Epithelial cell of esophagus (primary cell): ENCODE measurements around the gene PACS1.

Experiments
- DNase-seq: peaks from one replicate; pipeline ENCODE4 v3.0.0; 2010; ENCODE audit warnings: low read depth
- H3K4me3 ChIP-seq: 2 replicates; pipeline ENCODE4 v1.5.1; 2011; ENCODE audit warnings: mild to moderate bottlenecking, low read length, control low read depth
- TF ChIP-seq, protein P1 (sequence below): IDR thresholded peaks from 2 replicates; pipeline ENCODE4 v1.5.1; 2011; ENCODE audit warnings: low read depth, mild to moderate bottlenecking, low read length, control low read depth, inconsistent platforms; ENCODE audit not compliant: insufficient read depth; ENCODE audit errors: missing control alignments

The PACS1 gene

DNA sequence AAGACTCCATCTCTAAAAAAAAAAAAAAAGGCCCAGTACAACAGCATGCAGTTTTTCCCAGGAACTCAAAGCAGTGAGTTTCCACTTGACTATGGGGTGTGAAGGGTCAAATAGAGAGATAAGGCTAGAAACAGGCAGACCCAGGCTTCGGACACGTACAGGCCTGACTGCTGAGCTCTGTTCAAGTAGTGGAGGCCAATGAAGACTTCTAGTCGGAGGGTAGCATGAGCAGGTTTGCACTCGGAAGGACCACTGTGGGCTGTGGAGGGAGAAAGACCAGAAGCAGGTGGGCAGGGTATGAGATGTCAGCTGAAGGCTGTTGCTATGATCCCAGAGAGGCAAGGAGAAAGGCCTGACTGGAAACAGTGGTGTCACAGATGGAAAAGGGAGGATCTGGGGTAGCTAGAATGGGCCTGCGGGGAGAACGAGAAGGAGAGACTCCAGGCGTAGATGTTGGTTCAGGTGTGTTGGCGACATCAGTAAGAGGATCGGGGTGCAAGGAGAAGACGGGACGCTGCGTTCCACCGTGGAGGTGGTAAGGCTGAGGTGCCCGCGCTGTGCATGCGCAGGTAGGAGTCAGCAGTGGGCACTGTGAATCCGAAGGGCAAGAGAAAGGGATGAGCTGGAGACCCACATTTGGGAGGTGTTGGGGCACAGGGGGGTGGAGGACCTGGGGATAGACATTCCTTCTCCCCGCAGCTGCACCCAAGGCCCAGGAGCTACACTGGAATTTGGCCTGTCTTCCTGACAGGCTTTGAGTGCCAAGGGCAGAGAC, 149.0 kb downstream of the PACS1 start:
- TF ChIP-seq, protein P1, sequence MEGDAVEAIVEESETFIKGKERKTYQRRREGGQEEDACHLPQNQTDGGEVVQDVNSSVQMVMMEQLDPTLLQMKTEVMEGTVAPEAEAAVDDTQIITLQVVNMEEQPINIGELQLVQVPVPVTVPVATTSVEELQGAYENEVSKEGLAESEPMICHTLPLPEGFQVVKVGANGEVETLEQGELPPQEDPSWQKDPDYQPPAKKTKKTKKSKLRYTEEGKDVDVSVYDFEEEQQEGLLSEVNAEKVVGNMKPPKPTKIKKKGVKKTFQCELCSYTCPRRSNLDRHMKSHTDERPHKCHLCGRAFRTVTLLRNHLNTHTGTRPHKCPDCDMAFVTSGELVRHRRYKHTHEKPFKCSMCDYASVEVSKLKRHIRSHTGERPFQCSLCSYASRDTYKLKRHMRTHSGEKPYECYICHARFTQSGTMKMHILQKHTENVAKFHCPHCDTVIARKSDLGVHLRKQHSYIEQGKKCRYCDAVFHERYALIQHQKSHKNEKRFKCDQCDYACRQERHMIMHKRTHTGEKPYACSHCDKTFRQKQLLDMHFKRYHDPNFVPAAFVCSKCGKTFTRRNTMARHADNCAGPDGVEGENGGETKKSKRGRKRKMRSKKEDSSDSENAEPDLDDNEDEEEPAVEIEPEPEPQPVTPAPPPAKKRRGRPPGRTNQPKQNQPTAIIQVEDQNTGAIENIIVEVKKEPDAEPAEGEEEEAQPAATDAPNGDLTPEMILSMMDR = no peak
- no peak for DNase-seq
- H3K4me3 ChIP-seq = no peak overlapping the region

DNA sequence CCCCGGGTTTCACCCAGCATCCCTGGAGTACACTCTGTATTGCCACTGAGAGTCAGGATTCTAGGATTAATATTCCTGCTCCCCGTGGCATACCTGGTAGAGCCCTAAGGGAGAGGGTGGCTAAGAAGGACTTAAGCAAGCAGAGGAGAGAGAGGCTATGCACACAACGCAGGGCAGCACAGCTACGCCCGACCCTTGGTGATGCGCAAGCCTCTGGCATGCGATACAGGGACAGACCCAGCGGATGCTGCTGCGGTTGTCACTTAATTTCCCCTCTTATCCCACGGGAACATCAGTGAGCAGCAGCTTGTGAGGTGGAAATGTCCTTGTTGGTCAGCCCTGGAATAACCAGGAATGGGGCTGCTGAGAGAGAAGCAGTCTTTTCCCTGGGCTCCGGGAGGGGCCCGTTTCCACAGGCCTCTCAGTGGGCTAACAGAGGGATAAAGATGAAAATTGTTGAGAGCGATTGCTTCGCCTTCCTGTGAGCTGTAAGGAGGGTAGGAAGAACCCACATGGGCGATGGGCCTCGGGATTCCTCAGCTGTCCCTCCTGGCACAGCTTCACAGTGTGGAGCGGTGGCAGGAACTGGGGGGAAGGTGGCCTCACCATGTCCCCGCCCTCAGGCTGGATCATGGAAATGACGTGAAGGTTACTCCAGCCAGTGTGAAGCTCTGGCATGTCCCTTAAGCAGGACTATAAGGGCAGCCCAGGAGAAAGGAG, 149.9 kb downstream of the PACS1 start:
- no peak overlapping the region for H3K4me3 ChIP-seq
- DNase-seq = no peak
- TF ChIP-seq, protein P1 = no peak

DNA sequence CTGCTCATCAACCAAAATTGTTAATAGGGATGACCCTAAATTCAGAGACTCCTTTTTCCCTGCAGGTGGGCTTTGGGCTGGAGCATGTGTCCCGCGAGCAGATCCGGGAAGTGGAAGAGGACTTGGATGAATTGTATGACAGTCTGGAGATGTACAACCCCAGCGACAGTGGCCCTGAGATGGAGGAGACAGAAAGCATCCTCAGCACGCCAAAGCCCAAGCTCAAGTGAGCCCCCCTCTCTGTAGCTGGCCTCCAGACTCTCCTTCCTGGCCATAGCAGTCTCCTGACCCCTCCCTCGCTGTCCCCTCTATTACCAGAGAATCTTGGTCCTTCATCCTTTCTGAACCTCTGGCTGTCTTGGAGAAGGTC, 150.5 kb downstream of the PACS1 start:
- no peak overlapping the region for H3K4me3 ChIP-seq
- DNase-seq = no peak
- TF ChIP-seq, protein P1 = no peak

DNA sequence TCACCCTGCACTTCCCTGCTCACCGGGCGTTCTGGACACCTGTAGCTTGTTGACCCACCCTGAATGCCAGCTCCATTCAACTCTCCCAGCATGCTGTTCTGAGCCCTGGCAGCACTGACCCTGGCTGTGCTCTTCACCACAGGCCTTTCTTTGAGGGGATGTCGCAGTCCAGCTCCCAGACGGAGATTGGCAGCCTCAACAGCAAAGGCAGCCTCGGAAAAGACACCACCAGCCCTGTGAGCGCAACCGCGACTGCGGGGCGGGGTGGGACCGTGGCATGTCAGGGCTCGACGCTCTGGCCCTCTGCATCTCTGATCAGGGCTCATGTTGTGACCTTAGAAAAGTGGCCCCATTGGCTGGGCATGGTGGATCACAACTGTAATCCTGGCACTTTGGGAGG, 150.9 kb downstream of the PACS1 start:
- DNase-seq = no peak
- TF ChIP-seq, protein P1 = no peak

DNA sequence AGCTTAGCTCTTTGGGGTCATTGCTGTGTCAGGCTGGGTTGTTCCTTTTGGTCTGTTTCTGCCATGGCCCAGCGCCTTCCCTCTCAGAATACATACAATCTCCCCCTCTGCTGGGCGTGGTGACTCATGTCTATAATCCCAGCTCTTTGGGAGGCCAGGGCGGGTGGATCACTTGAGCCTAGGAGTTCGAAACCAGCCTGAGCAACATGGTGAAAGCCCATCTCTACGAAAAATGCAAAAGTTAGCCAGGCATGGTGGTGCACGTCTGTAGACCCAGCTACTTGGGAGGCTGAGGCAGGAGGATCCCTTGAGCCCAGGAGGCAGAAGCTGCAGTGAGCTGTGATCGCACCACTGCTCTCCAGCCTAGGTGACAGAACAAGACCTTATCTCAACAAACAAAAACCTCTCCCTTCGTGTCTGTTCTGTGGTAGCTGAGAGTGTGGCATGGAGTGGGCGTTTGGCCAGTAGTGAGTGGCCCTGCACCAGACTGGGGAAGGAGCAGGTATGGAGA, 151.7 kb downstream of the PACS1 start:
- TF ChIP-seq, protein P1 = no peak
- no peak for DNase-seq
- H3K4me3 ChIP-seq = no peak overlapping the region

More for the DNA sequence above, 150.9 kb downstream of the PACS1 start:
- no peak overlapping the region for H3K4me3 ChIP-seq

DNA sequence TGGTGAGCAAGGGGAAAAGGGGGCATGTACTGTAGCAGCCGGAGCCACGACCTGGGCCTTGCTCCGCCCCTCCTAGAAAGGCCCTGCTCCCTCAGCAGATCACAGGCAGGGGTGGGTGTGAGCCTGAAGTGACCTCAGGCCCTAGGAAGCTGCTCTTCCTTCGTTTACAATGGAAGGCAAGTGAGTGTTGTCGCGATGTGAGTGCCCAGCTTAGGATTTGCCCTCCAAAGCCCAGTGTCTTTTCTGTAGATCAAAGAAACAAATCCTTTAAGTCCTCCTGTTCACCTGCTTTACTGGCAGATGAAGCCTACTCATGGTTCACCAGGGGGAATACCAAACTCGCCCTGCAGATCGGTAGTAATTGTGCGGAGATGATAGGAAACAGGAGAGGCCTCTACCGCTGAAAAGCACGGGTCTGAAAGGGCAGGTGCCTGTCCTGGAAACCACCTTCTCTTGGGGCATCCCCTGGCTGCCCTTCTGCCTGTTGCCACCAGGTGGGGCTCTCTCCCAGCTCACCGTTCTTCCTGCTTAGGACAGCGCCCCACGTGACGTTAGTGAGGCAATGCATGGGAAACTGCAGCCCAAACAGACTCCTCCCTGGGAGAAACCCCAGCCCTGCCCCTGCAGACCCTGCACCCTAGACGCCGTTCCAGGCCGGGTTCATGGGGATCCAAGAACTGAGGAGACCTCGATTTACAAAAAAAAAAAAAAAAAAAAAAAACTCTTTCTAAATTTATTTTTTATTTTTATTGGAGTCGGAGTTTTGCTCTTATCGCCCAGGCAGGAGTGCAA, 152.5 kb downstream of the PACS1 start:
- no peak overlapping the region for H3K4me3 ChIP-seq
- DNase-seq = peak; percentile 94
- TF ChIP-seq, protein P1 = peak; percentile 100
